ENCODE data around the gene ADAD2.
"Not testable (repeated sequence)": the region's sequence is repeated elsewhere in the genome, so short reads cannot be mapped to it uniquely, and the experiment has no call there.

The ADAD2 gene

GRCh38 chr16:84195201-84196093, 4.5 kb downstream of the ADAD2 start:
- no peak for DNase-seq (ENCODE audit: low spot score)

- DNase-seq (ENCODE audit: low spot score) = no peak
Observed at GRCh38 chr16:84196101-84196500, 5.1 kb downstream of the ADAD2 start.

- no peak for DNase-seq (ENCODE audit: low spot score)
Observed at GRCh38 chr16:84196727-84197394, 5.9 kb downstream of the ADAD2 start.

- DNase-seq (ENCODE audit: low spot score) = no peak
Observed at GRCh38 chr16:84197466-84198128, 6.6 kb downstream of the ADAD2 start.

- DNase-seq (ENCODE audit: low spot score) = no peak
Observed at GRCh38 chr16:84198401-84198800, 7.4 kb downstream of the ADAD2 start.

GRCh38 chr16:84199097-84199496, 8.1 kb downstream of the ADAD2 start:
- DNase-seq (ENCODE audit: low spot score) = no peak

GRCh38 chr16:84199861-84200260, 8.9 kb downstream of the ADAD2 start:
- no peak for DNase-seq (ENCODE audit: low spot score)

- not testable (repeated sequence) for DNase-seq (ENCODE audit: low spot score)
Observed at GRCh38 chr16:84204551-84204950, 13.6 kb downstream of the ADAD2 start.

GRCh38 chr16:84205123-84205522, 14.2 kb downstream of the ADAD2 start:
- not testable (repeated sequence) for DNase-seq (ENCODE audit: low spot score)

GRCh38 chr16:84205976-84206691, 15.2 kb downstream of the ADAD2 start:
- no peak for DNase-seq (ENCODE audit: low spot score)

- no peak for DNase-seq (ENCODE audit: low spot score)
Observed at GRCh38 chr16:84207251-84207650, 16.3 kb downstream of the ADAD2 start.

- no peak for DNase-seq (ENCODE audit: low spot score)
Observed at GRCh38 chr16:84207879-84208278, 16.9 kb downstream of the ADAD2 start.

- DNase-seq (ENCODE audit: low spot score) = no peak
Observed at GRCh38 chr16:84209989-84210388, 19.0 kb downstream of the ADAD2 start.

GRCh38 chr16:84212154-84212553, 21.2 kb downstream of the ADAD2 start:
- no peak for DNase-seq (ENCODE audit: low spot score)

- DNase-seq (ENCODE audit: low spot score) = no peak
Observed at GRCh38 chr16:84212631-84213030, 21.7 kb downstream of the ADAD2 start.

GRCh38 chr16:84214451-84215066, 23.6 kb downstream of the ADAD2 start:
- no peak for DNase-seq (ENCODE audit: low spot score)

GRCh38 chr16:84215531-84215930, 24.6 kb downstream of the ADAD2 start:
- DNase-seq (ENCODE audit: low spot score) = no peak

GRCh38 chr16:84216144-84216543, 25.2 kb downstream of the ADAD2 start:
- DNase-seq (ENCODE audit: low spot score) = not testable (repeated sequence)

- DNase-seq (ENCODE audit: low spot score) = no peak
Observed at GRCh38 chr16:84218176-84218823, 27.3 kb downstream of the ADAD2 start.

GRCh38 chr16:84218956-84219355, 28.0 kb downstream of the ADAD2 start:
- no peak for DNase-seq (ENCODE audit: low spot score)

- no peak for DNase-seq (ENCODE audit: low spot score)
Observed at GRCh38 chr16:84220851-84221250, 29.9 kb downstream of the ADAD2 start.
